ENCODE results near the gene TGFA.

Gene TGFA

GRCh38 chr2:70448041-70448440 is 105.6 kb downstream of the TGFA start:
- DNase-seq (ENCODE audit: low read depth, low spot score), result no peak
- H3K4me3 ChIP-seq (ENCODE audit: low read depth, low read length), result no peak overlapping the region
- in situ Hi-C loops (cut with HindIII; ENCODE audit: low sequenced_read_pairs), result no loop called here
- TF ChIP-seq CTCF (IDR thresholded peaks at IDR 0.05; ENCODE audit: low read depth, low read length), result no peak

- no peak for TF ChIP-seq CTCF (IDR thresholded peaks at IDR 0.05; ENCODE audit: low read depth, low read length)
- H3K4me3 ChIP-seq (ENCODE audit: low read depth, low read length), result no peak overlapping the region
- no peak for DNase-seq (ENCODE audit: low read depth, low spot score)
- in situ Hi-C loops (cut with HindIII; ENCODE audit: low sequenced_read_pairs), result no loop called here
Measured at GRCh38 chr2:70443726-70444125, 109.9 kb downstream of the TGFA start.

GRCh38 chr2:70443078-70443465 is 110.6 kb downstream of the TGFA start:
- in situ Hi-C loops (cut with HindIII; ENCODE audit: low sequenced_read_pairs), result no loop called here
- TF ChIP-seq CTCF (IDR thresholded peaks at IDR 0.05; ENCODE audit: low read depth, low read length), result no peak
- DNase-seq (ENCODE audit: low read depth, low spot score), result no peak
- H3K4me3 ChIP-seq (ENCODE audit: low read depth, low read length), result no peak overlapping the region

- no peak for TF ChIP-seq CTCF (IDR thresholded peaks at IDR 0.05; ENCODE audit: low read depth, low read length)
- in situ Hi-C loops (cut with HindIII; ENCODE audit: low sequenced_read_pairs), result no loop called here
- H3K4me3 ChIP-seq (ENCODE audit: low read depth, low read length), result no peak overlapping the region
- no peak for DNase-seq (ENCODE audit: low read depth, low spot score)
Measured at GRCh38 chr2:70442301-70443077, 111.1 kb downstream of the TGFA start.

GRCh38 chr2:70440621-70441020 is 113.0 kb downstream of the TGFA start:
- H3K4me3 ChIP-seq (ENCODE audit: low read depth, low read length), result no peak overlapping the region
- in situ Hi-C loops (cut with HindIII; ENCODE audit: low sequenced_read_pairs), result no loop called here
- no peak for DNase-seq (ENCODE audit: low read depth, low spot score)
- TF ChIP-seq CTCF (IDR thresholded peaks at IDR 0.05; ENCODE audit: low read depth, low read length), result no peak

- TF ChIP-seq CTCF (IDR thresholded peaks at IDR 0.05; ENCODE audit: low read depth, low read length), result no peak
- DNase-seq (ENCODE audit: low read depth, low spot score), result no peak
- no peak overlapping the region for H3K4me3 ChIP-seq (ENCODE audit: low read depth, low read length)
- in situ Hi-C loops (cut with HindIII; ENCODE audit: low sequenced_read_pairs), result no loop called here
Measured at GRCh38 chr2:70435138-70435537, 118.5 kb downstream of the TGFA start.

Data from astrocyte of the spinal cord (primary cell).